K562 (cell line): ENCODE data around the gene TPRX2. TPM values are rescaled to one million over a fixed set of nuclear protein-coding genes. Genes with fewer than 3 reads are reported as not detected.

Experiments
- MGA ChIP-seq: fragments of 450-650 bp; IDR thresholded peaks from 2 replicates; pipeline ENCODE4 v1.6.1; 2016; ENCODE audit warnings: mild to moderate bottlenecking, moderate library complexity
- polyA plus RNA-seq, 8 experiments: library from polyadenylated mRNA; depleted of rRNA in 4 of 8; stranded (reverse) in 5 of 8; unstranded in 3 of 8; fragments of >200 nt; fragmentation: Nextera tagmentation in 2 of 8; fragmentation: Illumina TruSeq in 1 of 8; extraction: Ambion mirVana in 2 of 8; extraction: Trizol in 1 of 8; gene quantifications; 2 replicates each; pipeline versions ENCODE4 v1.2.1 to v1.2.3, GENCODE V29; 2011 to 2014; ENCODE audit warnings: inconsistent platforms in 1 of 8, missing spikeins in 1 of 8
- total RNA-seq, 7 experiments: library from RNA; depleted of rRNA in 6 of 7; stranded (reverse); fragments of >200 nt in 6 of 7; fragmentation: Illumina TruSeq in 2 of 7; extraction: Trizol in 2 of 7; gene quantifications; 2 replicates each; pipeline versions ENCODE4 v1.2.1 to v1.2.3, GENCODE V29; 2011 to 2021; ENCODE audit warnings: low replicate concordance in 1 of 7

The TPRX2 gene
- total and polyA plus RNA-seq, 9 of the 15 experiments (the other 6 are each of a cell fraction or from before 2014, with no cell fraction given) = not detected

- no peak for TF ChIP-seq MGA
- TF ChIP-seq, all 486 proteins: peak for 0
Observed at GRCh38 chr19:47860602-47861297, 1.7 kb downstream of the TPRX2 start (continued).
